Measurements from ENCODE around the gene TLE3.

Gene TLE3

GRCh38 chr15:70066447-70066846 is 31.3 kb downstream of the TLE3 start:
- DNase-seq (ENCODE audit: insufficient read length, low spot score) (no peak), FAIRE-seq (no peak)
- TF ChIP-seq CTCF (IDR thresholded peaks at IDR 0.05; ENCODE audit: insufficient read depth, missing control alignments), result no peak

- FAIRE-seq (no peak), DNase-seq (ENCODE audit: insufficient read length, low spot score) (no peak)
- TF ChIP-seq CTCF (IDR thresholded peaks at IDR 0.05; ENCODE audit: insufficient read depth, missing control alignments), result no peak
These were observed 31.7 kb downstream of the TLE3 start for GRCh38 chr15:70066004-70066403.

- FAIRE-seq (no peak), DNase-seq (ENCODE audit: insufficient read length, low spot score) (no peak)
- TF ChIP-seq CTCF (IDR thresholded peaks at IDR 0.05; ENCODE audit: insufficient read depth, missing control alignments), result no peak
These were observed 32.6 kb downstream of the TLE3 start for GRCh38 chr15:70065006-70065722.

- TF ChIP-seq CTCF (IDR thresholded peaks at IDR 0.05; ENCODE audit: insufficient read depth, missing control alignments), result peak; percentile 28
- DNase-seq (ENCODE audit: insufficient read length, low spot score) (no peak), FAIRE-seq (no peak)
These were observed 33.3 kb downstream of the TLE3 start for GRCh38 chr15:70064441-70064840.

GRCh38 chr15:70063980-70064379 is 33.7 kb downstream of the TLE3 start:
- FAIRE-seq (no peak), DNase-seq (ENCODE audit: insufficient read length, low spot score) (no peak)
- no peak for TF ChIP-seq CTCF (IDR thresholded peaks at IDR 0.05; ENCODE audit: insufficient read depth, missing control alignments)

- DNase-seq (ENCODE audit: insufficient read length, low spot score) (no peak), FAIRE-seq (peak; percentile 58)
- no peak for TF ChIP-seq CTCF (IDR thresholded peaks at IDR 0.05; ENCODE audit: insufficient read depth, missing control alignments)
These were observed 34.3 kb downstream of the TLE3 start for GRCh38 chr15:70063261-70063925.

- DNase-seq (ENCODE audit: insufficient read length, low spot score) (no peak), FAIRE-seq (no peak)
- TF ChIP-seq CTCF (IDR thresholded peaks at IDR 0.05; ENCODE audit: insufficient read depth, missing control alignments), result no peak
These were observed 35.3 kb downstream of the TLE3 start for GRCh38 chr15:70062321-70062956.
